OCI-LY7 (cell line): Measurements from ENCODE around the gene AP1S3. TPM values are rescaled to one million over a fixed set of nuclear protein-coding genes. Genes with fewer than 3 reads are reported as not detected.

Source experiments
- BruUV-seq: library from RNA; stranded (reverse); fragments of 400-500 nt; replicated peaks from 2 replicates; lab custom pipeline; 2021; lab: Mats Ljungman, UMichigan
- CTCF ChIA-PET: fragments of 300-600 bp; sonication (Branson Sonifier 250); formaldehyde crosslinking; loops from one replicate; lab custom pipeline; 2022; ENCODE audit warnings: antibody characterized with exemption; ENCODE audit not compliant: unreplicated experiment; lab: Charles Lee
- POLR2A ChIA-PET: fragments of 300-600 bp; sonication (Branson Sonifier 250); formaldehyde crosslinking; loops from one replicate; lab custom pipeline; 2022; ENCODE audit warnings: antibody characterized with exemption; lab: Charles Lee
- DNase-seq: peaks from one replicate; pipeline ENCODE4 v3.0.0-alpha.2; 2015; ENCODE audit warnings: low spot score
- H2AFZ ChIP-seq: fragments of 200-600 bp; sonication (generic), shearing (Covaris generic); 2 replicates; pipeline ENCODE4 v1.6.1; 2014; ENCODE audit warnings: mild to moderate bottlenecking, antibody characterized with exemption, low read length, moderate library complexity
- H3K27ac ChIP-seq: fragments of 200-600 bp; sonication (generic); 2 replicates; pipeline ENCODE4 v1.5.1; 2014; ENCODE audit warnings: mixed run types, low read depth, mild to moderate bottlenecking, moderate library complexity, low read length, inconsistent platforms; ENCODE audit not compliant: poor library complexity, severe bottlenecking
- H3K36me3 ChIP-seq: fragments of 200-600 bp; sonication (generic); 2 replicates; pipeline ENCODE4 v1.6.1; 2014; ENCODE audit warnings: mild to moderate bottlenecking, antibody characterized with exemption, low read length, moderate library complexity, mixed read lengths; ENCODE audit not compliant: insufficient read depth
- H3K4me1 ChIP-seq: fragments of 200-600 bp; sonication (generic); 2 replicates; pipeline ENCODE4 v1.5.1; 2014; ENCODE audit warnings: mild to moderate bottlenecking, low read length; ENCODE audit not compliant: insufficient read depth, poor library complexity, severe bottlenecking
- H3K4me2 ChIP-seq: fragments of 200-600 bp; sonication (generic); 2 replicates; pipeline ENCODE4 v1.6.1; 2014; ENCODE audit warnings: mild to moderate bottlenecking, low read length
- H3K4me3 ChIP-seq: fragments of 200-600 bp; sonication (generic); 2 replicates; pipeline ENCODE4 v1.5.1; 2014; ENCODE audit warnings: mild to moderate bottlenecking, low read depth, low read length; ENCODE audit not compliant: poor library complexity, severe bottlenecking
- H3K79me2 ChIP-seq: fragments of 200-600 bp; sonication (generic); 2 replicates; pipeline ENCODE4 v1.6.1; 2016; ENCODE audit warnings: low read depth, mild to moderate bottlenecking, low read length, moderate library complexity, mixed read lengths; ENCODE audit not compliant: insufficient read depth
- H3K9me2 ChIP-seq: fragments of 200-600 bp; sonication (generic); 2 replicates; pipeline ENCODE4 v1.6.1; 2016; ENCODE audit warnings: mild to moderate bottlenecking, low read length, mixed read lengths; ENCODE audit not compliant: insufficient read depth
- H3K9me3 ChIP-seq: fragments of 200-600 bp; sonication (generic); 2 replicates; pipeline ENCODE4 v1.6.1; 2014; ENCODE audit warnings: mild to moderate bottlenecking, mixed run types, low read length, mixed read lengths
- H4K20me1 ChIP-seq: fragments of 200-600 bp; sonication (generic); 2 replicates; pipeline ENCODE4 v1.6.1; 2014; ENCODE audit warnings: mild to moderate bottlenecking, antibody characterized with exemption, low read length, moderate library complexity, mixed read lengths; ENCODE audit not compliant: insufficient read depth
- CTCF ChIP-seq: fragments of 200-600 bp; sonication (generic); conservative IDR thresholded peaks from 2 replicates; pipeline ENCODE4 v1.5.1; 2014; ENCODE audit warnings: mild to moderate bottlenecking, antibody characterized with exemption, low read length, moderate library complexity, mixed read lengths
- EZH2phosphoT487 ChIP-seq: fragments of 200-600 bp; sonication (generic); IDR thresholded peaks from 2 replicates; pipeline ENCODE4 v1.6.1; 2018; ENCODE audit warnings: low read depth, borderline replicate concordance, mild to moderate bottlenecking, mixed run types, antibody characterized with exemption, low read length, moderate library complexity, mixed read lengths
- intact Hi-C: fragments of 100-400 bp; cut with micrococcal nuclease; formaldehyde crosslinking; loops from one replicate; pipeline ENCODE4 v1.10.0; 2022; ENCODE audit not compliant: unreplicated experiment
- total RNA-seq, 2 experiments: library from RNA; depleted of rRNA in 1 of 2; stranded (reverse); fragments of >200 nt in 1 of 2; shearing (Covaris generic) in 1 of 2; gene quantifications; 2 replicates each; pipeline ENCODE4 v1.2.3, GENCODE V29; 2014 to 2022

The AP1S3 gene
- total RNA-seq, 2 experiments from 2014 or later, result 11.2 to 32.1 TPM

GRCh38 chr2:223856021-223856420 is 18.6 kb upstream of the AP1S3 start:
- no peaks in the 10 kb centered on the region for H3K79me2 ChIP-seq
- no peak overlapping the region for H2AFZ ChIP-seq
- H3K36me3 ChIP-seq, result no peaks in the 10 kb centered on the region
- 0 out of 2 replicates have a peak, but pooled peaks cover 5% of the 10 kb centered on the region for H3K9me3 ChIP-seq
- peaks cover 6% of the 10 kb centered on the region for H3K4me1 ChIP-seq
- TF ChIP-seq EZH2phosphoT487 (no peak), CTCF (no peak)
- no peak for DNase-seq
- no peak overlapping the region for H3K27ac ChIP-seq
- intact Hi-C loops, result no loop called here
- CTCF ChIA-PET, result no interaction called here
- H3K4me3 ChIP-seq, result no peak overlapping the region
- no peak overlapping the region for H3K4me2 ChIP-seq
- no peaks in the 10 kb centered on the region for H4K20me1 ChIP-seq
- no peaks in the 10 kb centered on the region for H3K9me2 ChIP-seq
- BruUV-seq, result no TSS peak
- POLR2A ChIA-PET, result interaction anchor here (0.7 kb wide), 1 partner anchor 16 kb away, joined by 3 read pairs; no protein-coding TSS in a partner anchor

- TF ChIP-seq CTCF (no peak), EZH2phosphoT487 (no peak)
- no TSS peak for BruUV-seq
- Histone ChIP-seq H3K4me1 (peaks cover 6% of the 10 kb centered on the region), H3K4me2 (no peak overlapping the region), H2AFZ (no peak overlapping the region), H3K79me2 (no peaks in the 10 kb centered on the region), H3K27ac (no peak overlapping the region), H3K9me2 (no peaks in the 10 kb centered on the region), H4K20me1 (no peaks in the 10 kb centered on the region), H3K9me3 (0 out of 2 replicates have a peak, but pooled peaks cover 5% of the 10 kb centered on the region), H3K4me3 (no peak overlapping the region), H3K36me3 (no peaks in the 10 kb centered on the region)
- POLR2A ChIA-PET, result no interaction called here
- DNase-seq, result no peak
- intact Hi-C loops, result no loop called here
- CTCF ChIA-PET, result no interaction called here
Measured at GRCh38 chr2:223855426-223855825, 18.0 kb upstream of the AP1S3 start.

GRCh38 chr2:223854741-223855140 is 17.4 kb upstream of the AP1S3 start:
- POLR2A ChIA-PET, result no interaction called here
- Histone ChIP-seq H4K20me1 (no peaks in the 10 kb centered on the region), H3K4me3 (no peak overlapping the region), H3K9me3 (peaks cover 11% of the 10 kb centered on the region; the same call in 1 of the 2 replicates), H3K4me2 (peak overlapping the region; percentile 42; the same call in 1 of the 2 replicates), H3K9me2 (no peaks in the 10 kb centered on the region), H2AFZ (no peak overlapping the region), H3K4me1 (peaks cover 6% of the 10 kb centered on the region), H3K27ac (no peak overlapping the region), H3K36me3 (no peaks in the 10 kb centered on the region), H3K79me2 (no peaks in the 10 kb centered on the region)
- TF ChIP-seq EZH2phosphoT487 (no peak), CTCF (no peak)
- no peak for DNase-seq
- BruUV-seq, result no TSS peak
- CTCF ChIA-PET, result no interaction called here
- intact Hi-C loops, result no loop called here
